ENCODE results near the gene C13orf46. TPM values are rescaled to one million over a fixed set of nuclear protein-coding genes. Genes with fewer than 3 reads are reported as not detected.

Gene C13orf46
- total and polyA plus RNA-seq, 10 of the 15 experiments (the other 5 are each of a cell fraction or from before 2014, with no cell fraction given), result 0.01 to 0.18 (median 0.09) TPM; not detected in 6

DNA sequence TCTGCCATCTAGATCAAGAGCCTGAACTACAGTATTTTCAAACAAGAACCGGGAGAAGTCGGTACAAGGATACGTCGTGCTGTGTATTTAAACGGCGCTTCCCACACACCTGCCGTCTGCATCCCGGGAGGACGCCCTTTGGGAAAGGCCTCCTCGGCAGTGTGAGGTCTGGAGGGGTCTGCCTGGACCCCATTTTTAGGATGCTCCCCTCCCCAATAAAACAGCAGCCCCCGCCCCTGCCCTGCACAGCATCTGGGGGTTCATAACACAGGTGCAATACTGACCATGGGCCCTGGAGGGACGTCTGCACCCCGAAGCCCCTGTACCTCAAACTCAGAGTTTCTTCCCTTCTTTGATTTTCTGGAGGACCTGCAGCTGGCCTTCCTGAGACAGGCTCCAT lies 4.1 kb upstream of the C13orf46 start (continued):
- TF ChIP-seq, protein P1, sequence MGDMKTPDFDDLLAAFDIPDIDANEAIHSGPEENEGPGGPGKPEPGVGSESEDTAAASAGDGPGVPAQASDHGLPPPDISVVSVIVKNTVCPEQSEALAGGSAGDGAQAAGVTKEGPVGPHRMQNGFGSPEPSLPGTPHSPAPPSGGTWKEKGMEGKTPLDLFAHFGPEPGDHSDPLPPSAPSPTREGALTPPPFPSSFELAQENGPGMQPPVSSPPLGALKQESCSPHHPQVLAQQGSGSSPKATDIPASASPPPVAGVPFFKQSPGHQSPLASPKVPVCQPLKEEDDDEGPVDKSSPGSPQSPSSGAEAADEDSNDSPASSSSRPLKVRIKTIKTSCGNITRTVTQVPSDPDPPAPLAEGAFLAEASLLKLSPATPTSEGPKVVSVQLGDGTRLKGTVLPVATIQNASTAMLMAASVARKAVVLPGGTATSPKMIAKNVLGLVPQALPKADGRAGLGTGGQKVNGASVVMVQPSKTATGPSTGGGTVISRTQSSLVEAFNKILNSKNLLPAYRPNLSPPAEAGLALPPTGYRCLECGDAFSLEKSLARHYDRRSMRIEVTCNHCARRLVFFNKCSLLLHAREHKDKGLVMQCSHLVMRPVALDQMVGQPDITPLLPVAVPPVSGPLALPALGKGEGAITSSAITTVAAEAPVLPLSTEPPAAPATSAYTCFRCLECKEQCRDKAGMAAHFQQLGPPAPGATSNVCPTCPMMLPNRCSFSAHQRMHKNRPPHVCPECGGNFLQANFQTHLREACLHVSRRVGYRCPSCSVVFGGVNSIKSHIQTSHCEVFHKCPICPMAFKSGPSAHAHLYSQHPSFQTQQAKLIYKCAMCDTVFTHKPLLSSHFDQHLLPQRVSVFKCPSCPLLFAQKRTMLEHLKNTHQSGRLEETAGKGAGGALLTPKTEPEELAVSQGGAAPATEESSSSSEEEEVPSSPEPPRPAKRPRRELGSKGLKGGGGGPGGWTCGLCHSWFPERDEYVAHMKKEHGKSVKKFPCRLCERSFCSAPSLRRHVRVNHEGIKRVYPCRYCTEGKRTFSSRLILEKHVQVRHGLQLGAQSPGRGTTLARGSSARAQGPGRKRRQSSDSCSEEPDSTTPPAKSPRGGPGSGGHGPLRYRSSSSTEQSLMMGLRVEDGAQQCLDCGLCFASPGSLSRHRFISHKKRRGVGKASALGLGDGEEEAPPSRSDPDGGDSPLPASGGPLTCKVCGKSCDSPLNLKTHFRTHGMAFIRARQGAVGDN (IDR thresholded peaks at IDR 0.05), result no peak
- TF ChIP-seq BRCA1 (IDR thresholded peaks at IDR 0.05; ENCODE audit: low read depth, low read length) (no peak), LARP7 (IDR thresholded peaks at IDR 0.05) (no peak), TARDBP (IDR thresholded peaks at IDR 0.05; ENCODE audit: borderline replicate concordance) (no peak), CHD2 (IDR thresholded peaks at IDR 0.05; ENCODE audit: borderline replicate concordance, low read depth, low read length) (no peak), SUPT20H (IDR thresholded peaks at IDR 0.05; ENCODE audit: borderline replicate concordance, control insufficient read depth, low read depth, low read length) (no peak)
- TF ChIP-seq, protein P2, sequence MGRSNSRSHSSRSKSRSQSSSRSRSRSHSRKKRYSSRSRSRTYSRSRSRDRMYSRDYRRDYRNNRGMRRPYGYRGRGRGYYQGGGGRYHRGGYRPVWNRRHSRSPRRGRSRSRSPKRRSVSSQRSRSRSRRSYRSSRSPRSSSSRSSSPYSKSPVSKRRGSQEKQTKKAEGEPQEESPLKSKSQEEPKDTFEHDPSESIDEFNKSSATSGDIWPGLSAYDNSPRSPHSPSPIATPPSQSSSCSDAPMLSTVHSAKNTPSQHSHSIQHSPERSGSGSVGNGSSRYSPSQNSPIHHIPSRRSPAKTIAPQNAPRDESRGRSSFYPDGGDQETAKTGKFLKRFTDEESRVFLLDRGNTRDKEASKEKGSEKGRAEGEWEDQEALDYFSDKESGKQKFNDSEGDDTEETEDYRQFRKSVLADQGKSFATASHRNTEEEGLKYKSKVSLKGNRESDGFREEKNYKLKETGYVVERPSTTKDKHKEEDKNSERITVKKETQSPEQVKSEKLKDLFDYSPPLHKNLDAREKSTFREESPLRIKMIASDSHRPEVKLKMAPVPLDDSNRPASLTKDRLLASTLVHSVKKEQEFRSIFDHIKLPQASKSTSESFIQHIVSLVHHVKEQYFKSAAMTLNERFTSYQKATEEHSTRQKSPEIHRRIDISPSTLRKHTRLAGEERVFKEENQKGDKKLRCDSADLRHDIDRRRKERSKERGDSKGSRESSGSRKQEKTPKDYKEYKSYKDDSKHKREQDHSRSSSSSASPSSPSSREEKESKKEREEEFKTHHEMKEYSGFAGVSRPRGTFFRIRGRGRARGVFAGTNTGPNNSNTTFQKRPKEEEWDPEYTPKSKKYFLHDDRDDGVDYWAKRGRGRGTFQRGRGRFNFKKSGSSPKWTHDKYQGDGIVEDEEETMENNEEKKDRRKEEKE (IDR thresholded peaks at IDR 0.05), result no peak
- TF ChIP-seq, protein P3, sequence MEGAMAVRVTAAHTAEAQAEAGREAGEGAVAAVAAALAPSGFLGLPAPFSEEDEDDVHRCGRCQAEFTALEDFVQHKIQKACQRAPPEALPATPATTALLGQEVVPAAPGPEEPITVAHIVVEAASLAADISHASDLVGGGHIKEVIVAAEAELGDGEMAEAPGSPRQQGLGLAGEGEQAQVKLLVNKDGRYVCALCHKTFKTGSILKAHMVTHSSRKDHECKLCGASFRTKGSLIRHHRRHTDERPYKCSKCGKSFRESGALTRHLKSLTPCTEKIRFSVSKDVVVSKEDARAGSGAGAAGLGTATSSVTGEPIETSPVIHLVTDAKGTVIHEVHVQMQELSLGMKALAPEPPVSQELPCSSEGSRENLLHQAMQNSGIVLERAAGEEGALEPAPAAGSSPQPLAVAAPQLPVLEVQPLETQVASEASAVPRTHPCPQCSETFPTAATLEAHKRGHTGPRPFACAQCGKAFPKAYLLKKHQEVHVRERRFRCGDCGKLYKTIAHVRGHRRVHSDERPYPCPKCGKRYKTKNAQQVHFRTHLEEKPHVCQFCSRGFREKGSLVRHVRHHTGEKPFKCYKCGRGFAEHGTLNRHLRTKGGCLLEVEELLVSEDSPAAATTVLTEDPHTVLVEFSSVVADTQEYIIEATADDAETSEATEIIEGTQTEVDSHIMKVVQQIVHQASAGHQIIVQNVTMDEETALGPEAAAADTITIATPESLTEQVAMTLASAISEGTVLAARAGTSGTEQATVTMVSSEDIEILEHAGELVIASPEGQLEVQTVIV (IDR thresholded peaks at IDR 0.05; ENCODE audit: borderline replicate concordance, partially characterized antibody), result no peak
